Kidney epithelial cell (primary cell): Measurements from ENCODE around the gene TNN. TPM values are rescaled to one million over a fixed set of nuclear protein-coding genes. Genes with fewer than 3 reads are reported as not detected.

Experiments
- DNase-seq: peaks from one replicate; pipeline ENCODE4 v3.0.0-alpha.2; 2010; ENCODE audit warnings: low read depth
- H3K27me3 ChIP-seq: 2 replicates; pipeline ENCODE4 v1.6.0; 2011; ENCODE audit warnings: low read length; ENCODE audit not compliant: control insufficient read depth, insufficient read depth
- H3K36me3 ChIP-seq: 2 replicates; pipeline ENCODE4 v1.5.1; 2011; ENCODE audit warnings: low read length; ENCODE audit not compliant: control insufficient read depth, insufficient read depth
- H3K4me3 ChIP-seq: 2 replicates; pipeline ENCODE4 v1.5.1; 2011; ENCODE audit warnings: low read depth, mild to moderate bottlenecking, control low read depth, low read length
- total RNA-seq: library from RNA; depleted of rRNA; stranded (reverse); fragments of >200 nt; gene quantifications from 2 replicates; pipeline ENCODE4 v1.2.3, GENCODE V29; 2015
- TF ChIP-seq, protein P1 (sequence below): IDR thresholded peaks from 2 replicates; pipeline ENCODE4 v1.5.1; 2011; ENCODE audit warnings: mild to moderate bottlenecking, moderate library complexity, low read length, control low read depth, inconsistent platforms; ENCODE audit not compliant: insufficient read depth, poor library complexity, severe bottlenecking

The TNN gene
- total RNA-seq, 1 donor from 2014 or later = not detected

GRCh38 chr1:175129997-175130648 lies 62.5 kb downstream of the TNN start:
- no peaks in the 10 kb centered on the region for H3K36me3 ChIP-seq
- peaks cover 3% of the 10 kb centered on the region for H3K27me3 ChIP-seq
- no peak overlapping the region for H3K4me3 ChIP-seq
- no peak for DNase-seq
- TF ChIP-seq, protein P1, sequence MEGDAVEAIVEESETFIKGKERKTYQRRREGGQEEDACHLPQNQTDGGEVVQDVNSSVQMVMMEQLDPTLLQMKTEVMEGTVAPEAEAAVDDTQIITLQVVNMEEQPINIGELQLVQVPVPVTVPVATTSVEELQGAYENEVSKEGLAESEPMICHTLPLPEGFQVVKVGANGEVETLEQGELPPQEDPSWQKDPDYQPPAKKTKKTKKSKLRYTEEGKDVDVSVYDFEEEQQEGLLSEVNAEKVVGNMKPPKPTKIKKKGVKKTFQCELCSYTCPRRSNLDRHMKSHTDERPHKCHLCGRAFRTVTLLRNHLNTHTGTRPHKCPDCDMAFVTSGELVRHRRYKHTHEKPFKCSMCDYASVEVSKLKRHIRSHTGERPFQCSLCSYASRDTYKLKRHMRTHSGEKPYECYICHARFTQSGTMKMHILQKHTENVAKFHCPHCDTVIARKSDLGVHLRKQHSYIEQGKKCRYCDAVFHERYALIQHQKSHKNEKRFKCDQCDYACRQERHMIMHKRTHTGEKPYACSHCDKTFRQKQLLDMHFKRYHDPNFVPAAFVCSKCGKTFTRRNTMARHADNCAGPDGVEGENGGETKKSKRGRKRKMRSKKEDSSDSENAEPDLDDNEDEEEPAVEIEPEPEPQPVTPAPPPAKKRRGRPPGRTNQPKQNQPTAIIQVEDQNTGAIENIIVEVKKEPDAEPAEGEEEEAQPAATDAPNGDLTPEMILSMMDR = no peak

GRCh38 chr1:175130649-175131045 lies 63.0 kb downstream of the TNN start:
- Histone ChIP-seq H3K27me3 (peaks cover 4% of the 10 kb centered on the region), H3K36me3 (no peaks in the 10 kb centered on the region), H3K4me3 (no peak overlapping the region)
- TF ChIP-seq, protein P1 = no peak
- DNase-seq = no peak

DNA sequence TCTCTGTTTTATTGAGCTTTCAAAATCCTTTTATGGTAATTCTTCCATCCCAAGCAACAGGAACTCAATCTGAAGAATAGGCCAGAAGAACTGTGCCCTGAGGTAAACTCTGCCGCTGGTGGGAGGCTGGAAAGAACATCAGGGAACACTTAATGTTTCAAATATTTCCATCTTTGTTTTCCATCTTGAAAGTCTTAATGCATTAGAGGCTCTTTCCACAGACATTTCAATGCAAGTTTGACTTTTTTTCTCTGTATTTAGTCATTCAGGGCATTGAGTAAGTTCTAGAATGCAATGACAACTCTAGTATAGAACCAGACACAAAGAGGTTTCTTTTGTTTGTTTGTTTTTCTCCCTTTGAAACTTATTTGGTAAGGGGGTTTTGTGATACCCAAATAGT lies 63.5 kb downstream of the TNN start:
- TF ChIP-seq, protein P1 = no peak
- no peaks in the 10 kb centered on the region for H3K36me3 ChIP-seq
- H3K27me3 ChIP-seq = peaks cover 8% of the 10 kb centered on the region

DNA sequence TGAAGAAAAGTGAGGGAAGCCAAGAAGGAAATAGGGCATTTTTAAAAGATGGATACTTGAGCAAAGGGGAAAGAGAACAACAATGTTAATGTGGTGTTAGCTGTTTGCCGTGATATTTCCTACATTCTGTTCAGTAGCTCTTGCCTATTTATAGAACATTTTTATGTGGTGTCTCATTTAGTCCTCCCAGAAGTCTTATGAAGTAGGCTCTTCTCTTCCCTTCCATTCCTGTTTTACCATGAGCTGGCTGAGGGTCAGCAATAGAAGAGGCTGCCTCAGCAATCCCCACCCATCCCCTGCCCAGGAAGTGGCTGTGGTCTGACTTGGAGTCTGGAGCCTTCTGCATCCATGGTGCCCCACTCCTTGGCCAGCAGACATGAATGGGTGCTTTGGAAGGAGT lies 64.8 kb downstream of the TNN start:
- H3K36me3 ChIP-seq = no peaks in the 10 kb centered on the region
- DNase-seq = no peak
- H3K27me3 ChIP-seq = peaks cover 8% of the 10 kb centered on the region
- H3K4me3 ChIP-seq = no peak overlapping the region
- TF ChIP-seq, protein P1 = no peak

More for the DNA sequence above, 63.5 kb downstream of the TNN start:
- H3K4me3 ChIP-seq = no peak overlapping the region
- no peak for DNase-seq

GRCh38 chr1:175133673-175134435 lies 66.2 kb downstream of the TNN start:
- no peak for DNase-seq
- Histone ChIP-seq H3K27me3 (peaks cover 4% of the 10 kb centered on the region), H3K36me3 (no peaks in the 10 kb centered on the region), H3K4me3 (no peak overlapping the region)
- TF ChIP-seq, protein P1 = no peak
